Ishikawa (cell line): ENCODE data around the gene CSNK1G2.

ENCODE experiments used
- CEBPB ChIP-seq: IDR thresholded peaks from 2 replicates; pipeline ENCODE4 v1.6.1; 2012
- CREB1 ChIP-seq: IDR thresholded peaks from 2 replicates; pipeline ENCODE4 v1.6.1; 2012; ENCODE audit warnings: low read depth
- EGR1 ChIP-seq: IDR thresholded peaks from 2 replicates; pipeline ENCODE4 v1.6.1; 2012
- EP300 ChIP-seq: IDR thresholded peaks from 2 replicates; pipeline ENCODE4 v1.6.1; 2012; ENCODE audit warnings: borderline replicate concordance
- FOXM1 ChIP-seq: IDR thresholded peaks from 2 replicates; pipeline ENCODE4 v1.6.1; 2012; ENCODE audit warnings: low read depth, borderline replicate concordance
- MAX ChIP-seq: IDR thresholded peaks from 2 replicates; pipeline ENCODE4 v1.6.1; 2012
- NFIC ChIP-seq: IDR thresholded peaks from 2 replicates; pipeline ENCODE4 v1.6.1; 2012
- RAD21 ChIP-seq: IDR thresholded peaks from 2 replicates; pipeline ENCODE4 v1.6.1; 2012; ENCODE audit warnings: low read depth
- REST ChIP-seq: IDR thresholded peaks from 2 replicates; pipeline ENCODE4 v1.6.1; 2012; ENCODE audit warnings: low read depth, mild to moderate bottlenecking
- TAF1 ChIP-seq: IDR thresholded peaks from 2 replicates; pipeline ENCODE4 v1.6.1; 2012; ENCODE audit warnings: low read depth, mild to moderate bottlenecking
- TCF12 ChIP-seq: IDR thresholded peaks from 2 replicates; pipeline ENCODE4 v1.6.1; 2012; ENCODE audit warnings: low read depth
- TEAD4 ChIP-seq: IDR thresholded peaks from 2 replicates; pipeline ENCODE4 v1.6.1; 2012
- USF1 ChIP-seq: IDR thresholded peaks from 2 replicates; pipeline ENCODE4 v1.6.1; 2012
- YY1 ChIP-seq: IDR thresholded peaks from 2 replicates; pipeline ENCODE4 v1.6.1; 2012; ENCODE audit warnings: low read depth
- ZBTB7A ChIP-seq: IDR thresholded peaks from 2 replicates; pipeline ENCODE4 v1.6.1; 2012; ENCODE audit warnings: low read depth

CSNK1G2 gene

GRCh38 chr19:1929021-1929742, 11.8 kb upstream of the CSNK1G2 start:
- TF ChIP-seq YY1 (0 out of 2 replicates have a peak, but pooled peaks have one; percentile 30), TEAD4 (no peak), TAF1 (0 out of 2 replicates have a peak, but pooled peaks have one; percentile 25), RAD21 (peak; percentile 76), TCF12 (peak; percentile 33; the same call in 1 of the 2 replicates), EP300 (no peak)

- TF ChIP-seq CEBPB (no peak), CREB1 (no peak), REST (no peak), TCF12 (no peak), ZBTB7A (no peak), FOXM1 (no peak)
Observed at GRCh38 chr19:1931445-1931844, 9.5 kb upstream of the CSNK1G2 start.

- TF ChIP-seq MAX (no peak), USF1 (no peak), ZBTB7A (no peak), TAF1 (no peak), REST (no peak), EP300 (no peak)
Observed at GRCh38 chr19:1932395-1932794, 8.6 kb upstream of the CSNK1G2 start.

GRCh38 chr19:1933244-1933643, 7.7 kb upstream of the CSNK1G2 start:
- TF ChIP-seq ZBTB7A (no peak), EGR1 (no peak)

GRCh38 chr19:1933942-1934341, 7.0 kb upstream of the CSNK1G2 start:
- TF ChIP-seq TAF1 (no peak), USF1 (no peak), MAX (no peak), YY1 (no peak), TCF12 (no peak), ZBTB7A (no peak), FOXM1 (no peak), CREB1 (no peak), NFIC (no peak), TEAD4 (no peak), CEBPB (no peak), REST (no peak), RAD21 (no peak), EP300 (no peak), EGR1 (no peak)
